Measurements from ENCODE around the gene TBC1D4. TPM values are rescaled to one million over a fixed set of nuclear protein-coding genes. Genes with fewer than 3 reads are reported as not detected.

TBC1D4 gene
- total and polyA plus RNA-seq, 2 experiments from 2014 or later, result 18.7 to 38.2 TPM

- no peak overlapping the region for H3K4me2 ChIP-seq
- H2AFZ ChIP-seq, result no peak overlapping the region
These were observed 65.0 kb downstream of the TBC1D4 start for GRCh38 chr13:75417012-75417384.

DNA sequence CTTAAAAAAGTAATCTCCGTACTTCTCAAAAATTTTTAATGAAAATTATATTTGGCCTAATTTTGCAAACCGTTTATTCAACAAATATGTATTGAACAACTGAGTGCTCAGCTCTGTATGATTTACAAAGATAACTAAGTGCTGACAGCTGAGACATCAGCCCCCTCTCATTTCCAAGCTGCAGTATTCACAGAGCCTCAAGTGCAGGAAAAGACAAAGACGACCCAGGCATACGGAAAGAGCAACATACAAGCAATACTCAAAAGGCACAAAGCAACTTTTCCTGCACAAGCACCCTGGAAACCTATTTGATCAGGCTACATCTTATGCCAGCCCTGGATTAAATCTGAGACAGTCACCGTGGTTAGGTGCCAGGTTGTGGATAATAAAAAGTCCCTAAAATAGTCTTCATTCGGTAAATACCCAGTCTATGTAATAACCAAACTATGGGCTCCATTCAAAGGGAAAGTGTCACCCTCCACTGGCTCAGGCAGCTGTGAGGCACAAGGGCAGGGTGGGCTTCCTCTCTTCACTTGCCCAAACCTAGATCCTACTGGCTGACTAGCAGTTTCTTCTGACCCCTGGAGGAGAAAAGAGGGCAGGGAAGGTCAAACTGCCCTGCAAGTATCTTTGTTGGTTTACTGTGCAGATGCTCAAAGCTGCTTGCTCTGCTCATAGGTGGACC lies 65.5 kb downstream of the TBC1D4 start:
- H3K4me3 Mint-ChIP-seq, result no peak overlapping the region
- Histone ChIP-seq H4K20me1 (replicated peaks; ENCODE audit: insufficient read depth) (no peaks in the 10 kb centered on the region; the same call in 1 of the 2 replicates), H3K36me3 (ENCODE audit: insufficient read depth) (no peaks in the 10 kb centered on the region), H3K27me3 (ENCODE audit: insufficient read depth) (no peaks in the 10 kb centered on the region), H3K4me1 (ENCODE audit: insufficient read depth) (0 out of 2 replicates have a peak, but pooled peaks cover 7% of the 10 kb centered on the region), H3K4me2 (no peak overlapping the region), H3F3A (replicated peaks; ENCODE audit: low read depth) (no peaks in the 10 kb centered on the region), H3K27ac (ENCODE audit: low read depth) (no peak overlapping the region), H3K9me2 (ENCODE audit: insufficient read depth) (no peaks in the 10 kb centered on the region), H3K79me2 (replicated peaks; ENCODE audit: insufficient read depth) (peaks cover 17% of the 10 kb centered on the region), H2AFZ (no peak overlapping the region), H3K4me3 (no peak overlapping the region)
- H3K4me1 Mint-ChIP-seq, result peaks cover 19% of the 10 kb centered on the region
- ATAC-seq, result peak; percentile 75
- H3K27ac Mint-ChIP-seq, result no peak overlapping the region
- no peaks in the 10 kb centered on the region for H3K9me3 Mint-ChIP-seq
- H3K36me3 Mint-ChIP-seq (ENCODE audit: low read depth), result no peaks in the 10 kb centered on the region
- peak; percentile 40 for DNase-seq (ENCODE audit: low spot score)
- no peak for TF ChIP-seq EZH2phosphoT487 (IDR thresholded peaks at IDR 0.05; ENCODE audit: unreplicated experiment)
- TF ChIP-seq, protein P1, sequence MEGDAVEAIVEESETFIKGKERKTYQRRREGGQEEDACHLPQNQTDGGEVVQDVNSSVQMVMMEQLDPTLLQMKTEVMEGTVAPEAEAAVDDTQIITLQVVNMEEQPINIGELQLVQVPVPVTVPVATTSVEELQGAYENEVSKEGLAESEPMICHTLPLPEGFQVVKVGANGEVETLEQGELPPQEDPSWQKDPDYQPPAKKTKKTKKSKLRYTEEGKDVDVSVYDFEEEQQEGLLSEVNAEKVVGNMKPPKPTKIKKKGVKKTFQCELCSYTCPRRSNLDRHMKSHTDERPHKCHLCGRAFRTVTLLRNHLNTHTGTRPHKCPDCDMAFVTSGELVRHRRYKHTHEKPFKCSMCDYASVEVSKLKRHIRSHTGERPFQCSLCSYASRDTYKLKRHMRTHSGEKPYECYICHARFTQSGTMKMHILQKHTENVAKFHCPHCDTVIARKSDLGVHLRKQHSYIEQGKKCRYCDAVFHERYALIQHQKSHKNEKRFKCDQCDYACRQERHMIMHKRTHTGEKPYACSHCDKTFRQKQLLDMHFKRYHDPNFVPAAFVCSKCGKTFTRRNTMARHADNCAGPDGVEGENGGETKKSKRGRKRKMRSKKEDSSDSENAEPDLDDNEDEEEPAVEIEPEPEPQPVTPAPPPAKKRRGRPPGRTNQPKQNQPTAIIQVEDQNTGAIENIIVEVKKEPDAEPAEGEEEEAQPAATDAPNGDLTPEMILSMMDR (conservative IDR thresholded peaks at IDR 0.05; ENCODE audit: low read depth in 2 of 2), result peak; percentile 23 to 37; a peak in 3 of 4 replicates
- TF ChIP-seq CREB1 (CRISPR knock-in tag; IDR thresholded peaks at IDR 0.05; ENCODE audit: low read depth), result no peak
- H3K27me3 Mint-ChIP-seq (ENCODE audit: insufficient read depth, low read depth, poor library complexity), result no peaks in the 10 kb centered on the region

More at GRCh38 chr13:75417012-75417384, 65.0 kb downstream of the TBC1D4 start:
- TF ChIP-seq EZH2phosphoT487 (IDR thresholded peaks at IDR 0.05; ENCODE audit: unreplicated experiment) (no peak), STAT1 (IDR thresholded peaks at IDR 0.05; ENCODE audit: unreplicated experiment) (no peak), ZNF331 (CRISPR knock-in tag; IDR thresholded peaks at IDR 0.05; ENCODE audit: low read depth) (no peak), CREB1 (CRISPR knock-in tag; IDR thresholded peaks at IDR 0.05; ENCODE audit: low read depth) (no peak), NANOG (IDR thresholded peaks at IDR 0.05; ENCODE audit: borderline replicate concordance) (no peak)
- TF ChIP-seq, protein P1 (conservative IDR thresholded peaks at IDR 0.05; ENCODE audit: low read depth in 2 of 2), result no peak
- no peak overlapping the region for H3K4me3 Mint-ChIP-seq
- Histone ChIP-seq H3K4me3 (no peak overlapping the region), H4K20me1 (replicated peaks; ENCODE audit: insufficient read depth) (no peaks in the 10 kb centered on the region; the same call in 1 of the 2 replicates), H3K36me3 (ENCODE audit: insufficient read depth) (no peaks in the 10 kb centered on the region), H3F3A (replicated peaks; ENCODE audit: low read depth) (no peaks in the 10 kb centered on the region), H3K27ac (ENCODE audit: low read depth) (no peak overlapping the region), H3K27me3 (ENCODE audit: insufficient read depth) (no peaks in the 10 kb centered on the region), H3K79me2 (replicated peaks; ENCODE audit: insufficient read depth) (peaks cover 22% of the 10 kb centered on the region), H3K9me2 (ENCODE audit: insufficient read depth) (no peaks in the 10 kb centered on the region), H3K4me1 (ENCODE audit: insufficient read depth) (0 out of 2 replicates have a peak, but pooled peaks cover 7% of the 10 kb centered on the region)
- no peaks in the 10 kb centered on the region for H3K27me3 Mint-ChIP-seq (ENCODE audit: insufficient read depth, low read depth, poor library complexity)
- peak; percentile 21; the same call in 1 of the 3 replicates for ATAC-seq
- no peak for DNase-seq (ENCODE audit: low spot score)
- no peak overlapping the region for H3K27ac Mint-ChIP-seq
- no peaks in the 10 kb centered on the region for H3K9me3 Mint-ChIP-seq
- H3K36me3 Mint-ChIP-seq (ENCODE audit: low read depth), result no peaks in the 10 kb centered on the region
- H3K4me1 Mint-ChIP-seq, result peaks cover 19% of the 10 kb centered on the region
